K562 (cell line): ENCODE data around the gene COPB2.

ENCODE experiments used
- CBX3 ChIP-seq, 2 experiments: IDR thresholded peaks; 1 replicate in 1 of 2; 2 replicates in 1 of 2; pipeline ENCODE4 v1.6.1; 2012; ENCODE audit warnings: inconsistent platforms in 2 of 2, low read length in 2 of 2, borderline replicate concordance in 1 of 2, control low read depth in 1 of 2
- CTCF ChIP-seq, 3 experiments: IDR thresholded peaks in 2 of 3; conservative IDR thresholded peaks in 1 of 3; 2 replicates each; pipeline ENCODE4 v1.5.1; 2011 to 2012; ENCODE audit warnings: low read length in 3 of 3, mild to moderate bottlenecking in 3 of 3, control low read depth in 2 of 3, improper control_type of control experiment in 1 of 3, inconsistent platforms in 1 of 3, low read depth in 1 of 3, mixed read lengths in 1 of 3, moderate library complexity in 1 of 3; ENCODE audit not compliant: insufficient read depth in 2 of 3
- EZH2 ChIP-seq: IDR thresholded peaks from 2 replicates; pipeline ENCODE4 v1.6.1; 2012; ENCODE audit warnings: low read depth, mild to moderate bottlenecking, inconsistent platforms, low read length, borderline replicate concordance
- HNRNPK ChIP-seq: fragments of 200-400 bp; formaldehyde crosslinking; IDR thresholded peaks from one replicate; pipeline ENCODE4 v1.6.1; 2018; ENCODE audit warnings: mild to moderate bottlenecking, low read depth, low read length; ENCODE audit not compliant: poor library complexity, severe bottlenecking
- LEF1 ChIP-seq: fragments of 450-650 bp; IDR thresholded peaks from 2 replicates; pipeline ENCODE4 v1.6.1; 2016; ENCODE audit warnings: mild to moderate bottlenecking
- NFIC ChIP-seq: fragments of 450-650 bp; IDR thresholded peaks from 2 replicates; pipeline ENCODE4 v1.6.1; 2017; ENCODE audit warnings: mild to moderate bottlenecking, inconsistent platforms
- POLR2A ChIP-seq: fragments of 450-650 bp; conservative IDR thresholded peaks from 2 replicates; pipeline ENCODE4 v1.6.1; 2016
- PYGO2 ChIP-seq: fragments of 450-650 bp; IDR thresholded peaks from 2 replicates; pipeline ENCODE4 v1.6.1; 2016; ENCODE audit warnings: mild to moderate bottlenecking, missing genetic modification characterization, moderate library complexity, missing compliant biosample characterization
- REST ChIP-seq, 2 experiments: fragments of 450-650 bp; formaldehyde crosslinking in 1 of 2; IDR thresholded peaks; 2 replicates each; pipeline versions ENCODE4 v1.4.0 to v1.6.1; 2014 to 2020; ENCODE audit warnings: mild to moderate bottlenecking in 2 of 2, borderline replicate concordance in 1 of 2, low read depth in 1 of 2
- TBL1XR1 ChIP-seq, 2 experiments: IDR thresholded peaks; 2 replicates each; pipeline ENCODE4 v1.6.1; 2012; ENCODE audit warnings: improper control_type of control experiment in 2 of 2, low read length in 2 of 2, mild to moderate bottlenecking in 1 of 2
- TCF7 ChIP-seq: sonication (generic); IDR thresholded peaks from 2 replicates; pipeline ENCODE4 v1.6.1; 2016; ENCODE audit warnings: antibody characterized with exemption, borderline replicate concordance
- U2AF1 ChIP-seq: fragments of 200-400 bp; formaldehyde crosslinking; optimal IDR thresholded peaks from 2 replicates; pipeline ENCODE3; 2017; ENCODE audit warnings: mild to moderate bottlenecking, low read depth, low read length, moderate library complexity
- ZNF431 ChIP-seq: sonication (generic); formaldehyde crosslinking; IDR thresholded peaks from 2 replicates; pipeline ENCODE4 v1.8.0; 2022; ENCODE audit warnings: mild to moderate bottlenecking, missing genetic modification reagents
- ZNF507 ChIP-seq: conservative IDR thresholded peaks from 2 replicates; pipeline ENCODE4 v1.6.1; 2017; ENCODE audit warnings: missing genetic modification characterization, missing compliant biosample characterization

GRCh38 chr3:139421460-139421859 lies 32.0 kb upstream of the COPB2 start:
- TF ChIP-seq CTCF (IDR thresholded peaks at IDR 0.05 in 2 of 3, conservative IDR thresholded peaks at IDR 0.05 in 1 of 3; ENCODE audit: insufficient read depth in 2 of 3, low read depth in 1 of 3, low read length in 3 of 3) (no peak), EZH2 (no peak), LEF1 (no peak), TBL1XR1 (IDR thresholded peaks at IDR 0.05; ENCODE audit: low read length in 2 of 2) (no peak), ZNF431 (CRISPR knock-in tag) (no peak), HNRNPK (no peak), CBX3 (IDR thresholded peaks at IDR 0.05; ENCODE audit: borderline replicate concordance in 1 of 2, low read length in 2 of 2) (no peak), POLR2A (no peak), REST (IDR thresholded peaks at IDR 0.05; ENCODE audit: borderline replicate concordance) (no peak), REST (CRISPR knock-in tag; IDR thresholded peaks at IDR 0.05; ENCODE audit: low read depth) (no peak), PYGO2 (tag) (no peak), TCF7 (no peak), ZNF507 (tag) (no peak), U2AF1 (no peak), NFIC (no peak)
